ENCODE data around the gene ZNF777. TPM values are rescaled to one million over a fixed set of nuclear protein-coding genes. Genes with fewer than 3 reads are reported as not detected.

Gene ZNF777
- total and polyA plus RNA-seq, 9 of the 15 experiments (the other 6 are each of a cell fraction or from before 2014, with no cell fraction given) = 0.11 to 32.6 (median 9.0) TPM

DNA sequence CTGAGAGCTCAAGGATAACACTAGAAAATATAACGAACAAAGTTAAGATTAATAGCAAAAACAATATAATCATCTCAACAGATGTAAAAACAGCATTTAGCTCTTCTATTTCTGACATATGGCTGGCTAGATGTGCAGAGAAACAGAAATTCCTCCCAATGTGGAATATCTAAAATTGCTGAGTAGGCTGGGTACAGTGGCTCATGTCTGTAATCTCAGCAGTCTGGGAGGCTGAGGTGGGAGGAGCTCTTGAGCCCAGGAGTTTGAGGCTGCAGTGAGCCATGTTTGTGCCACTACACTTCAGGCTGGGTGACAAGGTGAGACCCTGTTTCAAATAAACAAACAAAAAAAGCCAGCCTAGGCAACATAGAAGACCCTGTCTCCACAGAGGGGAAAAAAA, 18.7 kb upstream of the ZNF777 start:
- Histone ChIP-seq H3K4me2 (ENCODE audit: insufficient read depth, low read length) (no peak overlapping the region), H2AFZ (ENCODE audit: low read depth, low read length) (no peak overlapping the region), H4K20me1 (replicated peaks; ENCODE audit: control insufficient read depth, insufficient read depth, low read length) (no peaks in the 10 kb centered on the region), H3K9me1 (ENCODE audit: control insufficient read depth, insufficient read depth, low read length) (no peaks in the 10 kb centered on the region), H3K9ac (ENCODE audit: insufficient read depth in 1 of 2, low read depth in 2 of 2, low read length in 2 of 2) (no peak overlapping the region), H3K27ac (ENCODE audit: extremely low read depth, low read depth, low read length) (no peak overlapping the region), H3K79me2 (ENCODE audit: control insufficient read depth, insufficient read depth, low read length) (0 out of 3 replicates have a peak, but pooled peaks cover 2% of the 10 kb centered on the region), H3K9me3 (replicated peaks; ENCODE audit: control insufficient read depth, insufficient read depth, low read depth, low read length) (no peaks in the 10 kb centered on the region), H3K36me3 (ENCODE audit: control insufficient read depth, insufficient read depth, low read length) (peaks cover 74% of the 10 kb centered on the region), H3K4me3 (no peak overlapping the region), H3K4me1 (replicated peaks in 1 of 2; ENCODE audit: control insufficient read depth in 2 of 2, insufficient read depth in 2 of 2, low read length in 2 of 2) (no peaks in the 10 kb centered on the region; a peak in 1 of 5 replicates), H3K27me3 (ENCODE audit: control insufficient read depth in 2 of 2, insufficient read depth in 2 of 2, low read length in 2 of 2) (no peaks in the 10 kb centered on the region)
- ChIA-PET CTCF (ENCODE audit: low intra/inter-chr PET ratio) (no interaction called here), POLR2A (interaction anchor here (0.9 to 1.7 kb wide), 4 partner anchors 8 to 19 kb away, joined by 3 to 8 read pairs (median 4); partner anchors contain the start of gene ZNF777)
- intact Hi-C loops (cut with micrococcal nuclease) = no loop called here
- FAIRE-seq (peak; percentile 42), ATAC-seq (no peak; the same call in 2 of the 3 replicates), DNase-seq (ENCODE audit: extremely low read depth in 1 of 4, low spot score in 3 of 4) (no peak)
- BruUV-seq (replicated peaks) = no TSS peak
- 97% methylated on average over 1 of the region's 1 CpG for WGBS (ENCODE audit: insufficient coverage, low coverage, missing lambda C conversion rate)
- TF ChIP-seq ZNF197 (CRISPR knock-in tag; IDR thresholded peaks at IDR 0.05; ENCODE audit: low read depth) (no peak), XRCC3 (IDR thresholded peaks at IDR 0.05) (no peak), MAFG (tag; conservative IDR thresholded peaks at IDR 0.05) (peak; percentile 46), PTTG1 (tag; IDR thresholded peaks at IDR 0.05; ENCODE audit: low read depth) (no peak), HEY1 (CRISPR knock-in tag; IDR thresholded peaks at IDR 0.05; ENCODE audit: borderline replicate concordance) (no peak), C11orf30 (IDR thresholded peaks at IDR 0.05; ENCODE audit: low read depth) (peak; percentile 72), ZNF316 (IDR thresholded peaks at IDR 0.05) (peak; percentile 83), POLR3G (IDR thresholded peaks at IDR 0.05; ENCODE audit: extremely low read depth, insufficient read length, insufficient replicate concordance) (no peak), MAFF (IDR thresholded peaks at IDR 0.05; ENCODE audit: low read length) (peak; percentile 26; the same call in 1 of the 2 replicates), MTA1 (IDR thresholded peaks at IDR 0.05; ENCODE audit: borderline replicate concordance) (no peak)
- TF ChIP-seq, protein P1, sequence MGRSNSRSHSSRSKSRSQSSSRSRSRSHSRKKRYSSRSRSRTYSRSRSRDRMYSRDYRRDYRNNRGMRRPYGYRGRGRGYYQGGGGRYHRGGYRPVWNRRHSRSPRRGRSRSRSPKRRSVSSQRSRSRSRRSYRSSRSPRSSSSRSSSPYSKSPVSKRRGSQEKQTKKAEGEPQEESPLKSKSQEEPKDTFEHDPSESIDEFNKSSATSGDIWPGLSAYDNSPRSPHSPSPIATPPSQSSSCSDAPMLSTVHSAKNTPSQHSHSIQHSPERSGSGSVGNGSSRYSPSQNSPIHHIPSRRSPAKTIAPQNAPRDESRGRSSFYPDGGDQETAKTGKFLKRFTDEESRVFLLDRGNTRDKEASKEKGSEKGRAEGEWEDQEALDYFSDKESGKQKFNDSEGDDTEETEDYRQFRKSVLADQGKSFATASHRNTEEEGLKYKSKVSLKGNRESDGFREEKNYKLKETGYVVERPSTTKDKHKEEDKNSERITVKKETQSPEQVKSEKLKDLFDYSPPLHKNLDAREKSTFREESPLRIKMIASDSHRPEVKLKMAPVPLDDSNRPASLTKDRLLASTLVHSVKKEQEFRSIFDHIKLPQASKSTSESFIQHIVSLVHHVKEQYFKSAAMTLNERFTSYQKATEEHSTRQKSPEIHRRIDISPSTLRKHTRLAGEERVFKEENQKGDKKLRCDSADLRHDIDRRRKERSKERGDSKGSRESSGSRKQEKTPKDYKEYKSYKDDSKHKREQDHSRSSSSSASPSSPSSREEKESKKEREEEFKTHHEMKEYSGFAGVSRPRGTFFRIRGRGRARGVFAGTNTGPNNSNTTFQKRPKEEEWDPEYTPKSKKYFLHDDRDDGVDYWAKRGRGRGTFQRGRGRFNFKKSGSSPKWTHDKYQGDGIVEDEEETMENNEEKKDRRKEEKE (IDR thresholded peaks at IDR 0.05; ENCODE audit: borderline replicate concordance in 1 of 2, control insufficient read depth in 1 of 2, low read depth in 2 of 2, low read length in 1 of 2) = no peak
- in situ Hi-C loops (cut with MboI) = no loop called here

Data from K562 (cell line).